ENCODE measurements around the gene MYB. TPM values are rescaled to one million over a fixed set of nuclear protein-coding genes. Genes with fewer than 3 reads are reported as not detected.
"Not testable (repeated sequence)": the region's sequence is repeated elsewhere in the genome, so short reads cannot be mapped to it uniquely, and the experiment has no call there.

Gene MYB
- total RNA-seq, 2 donors from 2014 or later = 89.6 to 91.4 TPM

DNA sequence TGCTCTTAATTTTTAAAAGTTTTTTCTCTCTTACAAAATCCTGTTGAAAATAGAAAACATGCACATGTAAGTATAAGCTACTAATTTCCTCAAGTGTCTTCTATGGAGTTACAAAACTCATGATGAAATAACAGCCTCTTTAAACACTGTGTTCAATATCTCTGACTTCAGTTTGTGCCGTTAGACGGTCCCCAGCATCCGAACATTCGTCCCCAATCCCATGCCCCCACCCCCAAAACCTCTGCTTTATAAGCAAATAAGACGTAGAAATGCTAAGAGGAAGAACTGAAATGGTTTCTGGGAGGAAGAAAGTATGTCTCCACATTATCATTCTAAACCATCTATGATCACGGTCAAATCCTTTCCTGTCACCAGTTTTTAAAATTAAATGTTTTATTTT lies 31.7 kb upstream of the MYB start:
- no peak for ATAC-seq (replicated peaks in 1 of 2)

DNA sequence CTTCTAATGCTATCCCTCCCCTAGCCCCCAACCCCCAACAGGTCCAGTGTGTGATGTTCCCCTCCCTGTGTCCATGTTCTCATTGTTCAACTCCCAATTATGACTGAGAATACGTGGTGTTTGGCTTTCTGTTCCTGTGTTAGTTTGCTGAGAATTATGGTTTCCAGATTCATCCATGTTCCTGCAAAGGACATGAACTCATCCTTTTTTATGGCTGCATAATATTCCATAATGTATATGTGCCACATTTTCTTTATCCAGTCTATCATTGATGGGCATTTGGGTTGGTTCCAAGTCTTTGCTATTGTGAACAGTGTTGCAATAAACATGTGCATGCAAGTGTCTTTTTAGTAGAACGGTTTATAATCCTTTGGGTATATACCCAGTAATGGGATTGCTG lies 30.6 kb upstream of the MYB start:
- DNase-seq; ATAC-seq (replicated peaks in 1 of 2); H3K4me3 Mint-ChIP-seq; H3K27ac Mint-ChIP-seq; H3K27me3 Mint-ChIP-seq (ENCODE audit: low read depth); H3K9me3 Mint-ChIP-seq: not testable (repeated sequence)
- Mint-ChIP-seq H3K36me3 (ENCODE audit: insufficient read depth in 2 of 2) (peaks cover 8 to 23% of the 10 kb centered on the region in 2 donors), H3K4me1 (ENCODE audit: low read depth) (peaks cover 42% of the 10 kb centered on the region)

More for the DNA sequence above, 31.7 kb upstream of the MYB start:
- H3K36me3 Mint-ChIP-seq (ENCODE audit: insufficient read depth in 2 of 2) = peaks cover 6 to 18% of the 10 kb centered on the region in 2 donors
- DNase-seq = no peak
- no peaks in the 10 kb centered on the region for H3K27me3 Mint-ChIP-seq (ENCODE audit: low read depth)
- H3K9me3 Mint-ChIP-seq = no peaks in the 10 kb centered on the region
- H3K4me3 Mint-ChIP-seq = peak overlapping the region in 1 of 2 donors; percentile 10
- peaks cover 53% of the 10 kb centered on the region for H3K4me1 Mint-ChIP-seq (ENCODE audit: low read depth)
- peak overlapping the region; percentile 14 for H3K27ac Mint-ChIP-seq

DNA sequence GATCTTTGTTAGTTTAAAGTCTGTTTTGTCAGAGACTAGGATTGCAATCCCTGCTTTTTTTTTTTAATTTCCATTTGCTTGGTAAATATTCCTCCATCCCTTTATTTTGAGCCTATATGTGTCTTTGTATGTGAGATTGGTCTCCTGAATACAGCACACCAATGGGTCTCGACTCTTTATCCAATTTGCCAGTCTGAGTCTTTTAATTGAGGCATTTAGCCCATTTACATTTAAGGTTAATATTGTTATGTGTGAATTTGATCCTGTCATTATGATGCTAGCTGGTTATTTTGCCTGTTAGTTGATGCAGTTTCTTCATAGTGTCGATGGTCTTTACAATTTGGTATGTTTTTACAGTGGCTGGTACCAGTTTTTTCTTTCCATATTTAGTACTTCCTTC lies 27.0 kb upstream of the MYB start:
- not testable (repeated sequence) for H3K9me3 Mint-ChIP-seq

DNA sequence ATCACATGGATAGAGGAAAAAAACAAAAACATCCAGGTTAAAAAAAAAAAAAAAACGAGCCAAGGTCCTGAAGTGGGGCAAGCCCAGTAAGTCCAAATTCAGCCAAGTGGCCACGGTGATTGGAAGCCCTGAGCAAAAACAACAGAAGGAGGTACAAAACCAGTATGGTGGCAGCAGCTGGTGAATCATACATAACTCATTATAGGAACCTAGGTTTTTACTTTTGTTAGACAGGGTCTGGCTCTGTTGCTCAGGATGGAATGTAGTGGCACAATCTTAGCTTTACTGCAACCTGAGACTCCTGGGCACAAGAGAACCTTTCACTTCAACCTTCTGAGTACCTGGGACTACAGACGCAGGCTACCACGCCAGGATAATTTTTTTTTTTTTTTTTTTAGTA lies 22.7 kb upstream of the MYB start:
- DNase-seq (peak; percentile 29 to 44), ATAC-seq (replicated peaks in 1 of 2) (peak; percentile 36 to 59)
- Mint-ChIP-seq H3K27ac (peak overlapping the region; percentile 57), H3K9me3 (peaks cover 0 to 1% of the 10 kb centered on the region in 2 donors), H3K36me3 (ENCODE audit: insufficient read depth in 2 of 2) (peaks cover 2 to 11% of the 10 kb centered on the region in 2 donors), H3K4me1 (ENCODE audit: low read depth) (peaks cover 66% of the 10 kb centered on the region), H3K27me3 (ENCODE audit: low read depth) (peaks cover 5% of the 10 kb centered on the region), H3K4me3 (peak overlapping the region; percentile 58 to 59)

More for the DNA sequence above, 27.0 kb upstream of the MYB start:
- not testable (repeated sequence) for H3K27me3 Mint-ChIP-seq (ENCODE audit: low read depth); H3K27ac Mint-ChIP-seq; ATAC-seq (replicated peaks in 1 of 2); DNase-seq; H3K4me3 Mint-ChIP-seq
- H3K4me1 Mint-ChIP-seq (ENCODE audit: low read depth) = peaks cover 31% of the 10 kb centered on the region
- peaks cover 6 to 26% of the 10 kb centered on the region in 2 donors for H3K36me3 Mint-ChIP-seq (ENCODE audit: insufficient read depth in 2 of 2)

DNA sequence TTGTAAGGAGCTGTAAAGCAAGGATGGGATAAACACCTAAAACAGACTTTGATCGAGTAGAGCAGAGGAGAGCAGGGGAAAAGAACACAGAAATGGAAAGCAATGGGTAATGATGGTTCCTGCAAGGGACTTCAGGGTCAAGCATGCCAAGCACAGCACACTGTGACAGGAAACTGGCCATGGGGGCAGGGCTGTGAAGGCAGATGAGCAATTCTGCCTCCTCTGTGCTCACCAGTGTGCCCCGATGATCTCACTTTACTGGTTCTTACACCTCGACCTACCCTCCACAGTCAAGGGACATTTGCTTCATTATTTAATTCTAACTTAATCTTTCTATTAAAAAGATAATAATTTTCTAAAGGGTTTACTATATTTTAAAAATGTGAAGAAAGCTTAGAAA lies 21.6 kb upstream of the MYB start:
- ATAC-seq (replicated peaks in 1 of 2) (peak; percentile 55 to 74), DNase-seq (peak; percentile 79 to 81)
- Mint-ChIP-seq H3K9me3 (peaks cover 0 to 1% of the 10 kb centered on the region in 2 donors), H3K36me3 (ENCODE audit: insufficient read depth in 2 of 2) (peaks cover 2 to 9% of the 10 kb centered on the region in 2 donors), H3K27ac (peak overlapping the region; percentile 57), H3K4me3 (peak overlapping the region in 1 of 2 donors; percentile 58), H3K4me1 (ENCODE audit: low read depth) (peaks cover 73% of the 10 kb centered on the region), H3K27me3 (ENCODE audit: low read depth) (peaks cover 5% of the 10 kb centered on the region)

DNA sequence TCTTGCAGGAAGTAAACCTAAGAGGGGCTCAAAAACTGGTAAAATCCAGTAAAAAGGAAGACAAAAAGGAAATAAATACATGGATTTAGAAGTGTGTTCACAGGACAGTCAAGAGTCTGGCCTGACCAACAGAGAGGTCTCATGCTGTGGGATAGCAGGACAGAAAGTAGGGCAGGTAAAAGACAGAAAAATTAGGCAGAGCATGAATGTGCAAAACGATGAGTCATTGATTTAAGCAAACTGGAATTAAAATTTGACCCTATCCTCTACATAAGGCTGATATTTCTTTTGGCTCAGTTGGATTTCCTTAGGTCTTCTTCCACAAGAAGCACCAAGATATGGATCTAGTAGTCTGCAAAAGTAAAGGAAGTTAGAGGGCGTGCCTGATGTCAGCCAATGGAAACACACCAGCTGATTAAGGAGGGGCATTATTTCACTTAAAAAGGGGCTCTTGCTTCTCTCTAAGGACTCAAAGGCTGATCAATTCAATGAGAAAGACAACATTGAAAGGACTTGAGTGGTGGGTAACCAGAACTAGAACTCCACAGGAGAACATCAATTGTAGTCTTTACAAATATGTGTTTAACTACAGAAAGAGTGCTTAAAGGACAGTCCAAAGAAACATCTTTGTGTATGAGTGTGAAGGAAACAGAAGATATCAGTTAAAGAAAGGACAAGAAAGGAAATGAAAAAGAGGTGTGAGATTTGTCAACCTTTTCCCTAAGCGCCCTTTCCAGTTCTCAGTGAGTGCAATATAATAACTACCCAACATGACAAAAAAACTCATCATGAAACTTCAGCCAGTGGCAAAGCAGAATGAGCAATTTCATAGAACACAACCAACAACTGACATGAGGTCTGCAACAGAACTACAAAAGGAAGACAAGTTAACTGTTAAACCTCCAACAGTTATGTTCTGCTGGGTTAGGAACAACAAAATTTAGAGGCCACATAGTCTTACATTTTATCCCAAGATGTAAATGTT lies 19.4 kb upstream of the MYB start:
- Mint-ChIP-seq H3K27ac (peak overlapping the region; percentile 90), H3K27me3 (ENCODE audit: low read depth) (no peaks in the 10 kb centered on the region), H3K9me3 (no peaks in the 10 kb centered on the region), H3K36me3 (ENCODE audit: insufficient read depth in 2 of 2) (peaks cover 0 to 2% of the 10 kb centered on the region in 2 donors), H3K4me3 (peak overlapping the region; percentile 38 to 66), H3K4me1 (ENCODE audit: low read depth) (peaks cover 85% of the 10 kb centered on the region)
- DNase-seq (peak; percentile 26 to 42), ATAC-seq (replicated peaks in 1 of 2) (peak; percentile 51 to 52)

DNA sequence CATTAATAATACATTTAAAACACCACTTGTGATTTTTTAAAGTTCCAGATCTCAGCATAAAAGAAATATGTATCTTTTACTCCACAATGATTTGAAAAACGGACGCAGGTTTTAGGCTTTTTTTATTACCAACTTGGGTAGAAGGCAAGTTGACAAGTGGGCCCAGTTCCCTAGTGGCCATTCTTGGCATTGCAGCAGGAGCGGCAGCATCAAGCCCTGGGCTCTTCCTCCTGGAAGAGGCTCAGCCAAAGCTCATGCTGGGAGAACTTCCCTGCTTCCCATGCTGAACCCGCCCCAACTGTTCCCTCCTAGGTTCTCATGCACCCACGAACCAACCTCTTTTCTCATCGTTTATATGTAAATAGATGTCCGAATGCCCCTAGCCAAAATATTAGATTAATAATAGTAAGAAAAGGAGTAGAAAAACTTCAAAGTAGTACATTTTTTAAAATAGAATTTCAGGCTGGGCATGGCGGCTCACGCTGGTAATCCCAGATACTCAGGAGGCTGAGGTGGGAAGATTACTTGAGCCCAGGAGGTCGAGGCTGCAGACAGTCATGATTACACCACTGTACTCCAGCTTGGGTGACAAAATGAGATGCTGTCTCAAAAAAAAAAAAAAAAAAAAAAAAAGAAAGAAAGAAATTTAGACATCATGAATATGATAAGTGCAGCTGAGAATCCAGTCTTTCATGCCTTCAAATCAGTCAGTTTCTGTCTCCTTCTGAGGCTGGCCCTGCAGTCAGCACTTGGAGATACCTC lies 18.2 kb upstream of the MYB start:
- Mint-ChIP-seq H3K36me3 (ENCODE audit: insufficient read depth in 2 of 2) (no peaks in the 10 kb centered on the region), H3K27ac (peak overlapping the region; percentile 46), H3K9me3 (no peaks in the 10 kb centered on the region), H3K27me3 (ENCODE audit: low read depth) (no peaks in the 10 kb centered on the region), H3K4me1 (ENCODE audit: low read depth) (peaks cover 77% of the 10 kb centered on the region), H3K4me3 (peak overlapping the region; percentile 38 to 66)
- ATAC-seq (replicated peaks in 1 of 2) (no peak), DNase-seq (peak; percentile 49 to 69)

DNA sequence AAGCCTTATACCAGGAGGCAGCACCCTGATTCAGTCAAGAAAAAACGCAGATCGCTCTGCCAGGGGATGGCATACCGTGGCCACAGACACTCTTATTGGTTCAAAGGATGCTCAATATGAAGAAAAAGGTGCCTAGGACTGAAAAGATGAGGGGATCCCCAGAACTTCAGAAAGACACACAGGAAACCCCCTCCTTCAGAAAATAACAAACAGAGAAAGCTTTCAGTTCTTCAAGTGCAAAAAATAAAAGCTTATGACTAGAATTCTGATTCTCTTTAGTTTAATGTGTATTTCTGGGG lies 17.7 kb upstream of the MYB start:
- Mint-ChIP-seq H3K36me3 (ENCODE audit: insufficient read depth in 2 of 2) (no peaks in the 10 kb centered on the region), H3K4me3 (peak overlapping the region; percentile 38 to 66), H3K27me3 (ENCODE audit: low read depth) (no peaks in the 10 kb centered on the region), H3K4me1 (ENCODE audit: low read depth) (peaks cover 72% of the 10 kb centered on the region), H3K27ac (peak overlapping the region; percentile 44), H3K9me3 (no peaks in the 10 kb centered on the region)
- ATAC-seq (replicated peaks in 1 of 2) (peak; percentile 83 to 92), DNase-seq (peak; percentile 81 to 85)

DNA sequence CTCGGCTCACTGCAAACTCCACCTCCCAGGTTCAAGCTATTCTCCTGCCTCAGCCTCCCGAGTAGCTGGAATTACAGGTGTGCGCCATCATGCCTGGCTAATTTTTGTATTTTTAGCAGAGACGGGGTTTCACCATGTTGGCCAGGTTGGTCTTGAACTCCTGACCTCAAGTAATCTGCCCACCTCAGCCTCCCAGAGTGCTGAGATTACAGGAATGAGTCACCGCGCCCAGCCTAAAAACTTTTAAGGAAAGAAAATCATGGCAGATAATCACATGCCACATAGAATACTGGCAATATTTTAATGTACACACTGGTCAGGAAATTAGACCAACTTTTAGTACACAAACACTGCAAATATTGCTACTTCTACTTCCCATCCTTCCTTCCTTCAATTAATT lies 16.7 kb upstream of the MYB start:
- DNase-seq; H3K27me3 Mint-ChIP-seq (ENCODE audit: low read depth); H3K36me3 Mint-ChIP-seq (ENCODE audit: insufficient read depth in 2 of 2); ATAC-seq (replicated peaks in 1 of 2); H3K9me3 Mint-ChIP-seq; H3K27ac Mint-ChIP-seq: not testable (repeated sequence)
- Mint-ChIP-seq H3K4me3 (peak overlapping the region; percentile 34 to 38), H3K4me1 (ENCODE audit: low read depth) (peaks cover 64% of the 10 kb centered on the region)

DNA sequence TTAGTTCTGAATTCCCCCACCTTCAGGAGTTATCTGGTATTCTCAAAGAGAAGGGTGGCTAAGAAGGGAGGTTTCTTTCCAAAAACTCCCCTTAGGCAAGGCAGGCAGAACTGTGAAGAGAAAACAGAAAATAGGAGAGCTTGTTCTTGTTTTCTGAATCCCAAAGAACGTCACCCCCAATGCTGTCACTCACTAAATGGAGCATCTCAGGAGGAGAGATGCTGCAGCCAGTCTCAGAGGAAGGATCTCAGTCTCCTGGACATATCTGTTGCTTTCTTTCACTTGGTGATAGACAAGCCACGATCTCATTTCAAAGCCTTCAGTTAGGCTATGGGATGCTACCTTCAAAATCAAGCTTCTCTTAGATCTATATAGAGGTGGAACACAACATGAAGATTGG lies 16.1 kb upstream of the MYB start:
- ATAC-seq (replicated peaks in 1 of 2) = no peak
- Mint-ChIP-seq H3K4me3 (peak overlapping the region; percentile 24 to 61), H3K27me3 (ENCODE audit: low read depth) (no peaks in the 10 kb centered on the region)

DNA sequence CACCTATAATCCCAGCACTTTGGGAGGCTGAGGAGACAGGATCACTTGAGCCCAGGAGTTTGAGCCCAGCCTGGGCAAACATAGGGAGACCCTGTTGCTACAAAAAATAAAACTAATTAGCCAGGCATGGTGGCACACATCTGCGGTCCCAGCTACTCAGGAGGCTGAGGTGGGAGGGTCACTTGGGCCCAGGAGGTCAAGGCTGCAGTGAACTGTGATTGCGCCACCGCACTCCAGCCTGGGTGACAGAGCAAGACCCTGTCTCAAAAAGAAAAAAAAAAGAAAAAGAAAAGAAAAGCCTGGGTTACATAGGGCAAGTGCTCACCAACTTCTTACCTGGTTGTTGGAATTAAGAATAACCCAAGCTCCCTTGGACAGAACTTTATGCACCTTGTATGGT lies 14.6 kb upstream of the MYB start:
- Mint-ChIP-seq H3K27me3 (ENCODE audit: low read depth) (no peaks in the 10 kb centered on the region), H3K9me3 (no peaks in the 10 kb centered on the region), H3K36me3 (ENCODE audit: insufficient read depth in 2 of 2) (peaks cover 0 to 1% of the 10 kb centered on the region in 2 donors), H3K4me3 (peak overlapping the region in 1 of 2 donors; percentile 8), H3K4me1 (ENCODE audit: low read depth) (peaks cover 66% of the 10 kb centered on the region), H3K27ac (no peak overlapping the region)
- ATAC-seq (replicated peaks in 1 of 2) (no peak), DNase-seq (no peak)

More for the DNA sequence above, 16.1 kb upstream of the MYB start:
- Mint-ChIP-seq H3K36me3 (ENCODE audit: insufficient read depth in 2 of 2) (no peaks in the 10 kb centered on the region), H3K27ac (no peak overlapping the region), H3K9me3 (no peaks in the 10 kb centered on the region), H3K4me1 (ENCODE audit: low read depth) (peaks cover 66% of the 10 kb centered on the region)
- DNase-seq = no peak

DNA sequence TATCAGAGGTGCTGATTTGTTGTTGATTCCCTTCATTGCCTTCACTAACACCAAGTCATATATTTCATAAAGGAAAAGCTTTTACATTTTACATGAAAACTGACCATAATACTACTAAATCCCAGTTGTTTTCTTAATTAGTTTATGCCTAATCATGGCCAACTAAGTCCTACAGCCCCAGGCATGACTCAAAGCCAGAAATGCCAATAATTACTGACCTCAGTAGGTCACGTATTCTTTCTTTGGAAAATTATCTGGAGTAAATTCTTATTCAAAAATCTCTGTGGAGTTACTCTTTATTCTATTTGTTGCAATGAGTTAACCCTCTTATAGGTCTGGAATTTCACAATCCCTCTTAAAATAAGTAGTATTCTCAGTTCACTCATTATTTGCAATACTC lies 13.5 kb upstream of the MYB start:
- DNase-seq (no peak), ATAC-seq (replicated peaks in 1 of 2) (no peak)
- Mint-ChIP-seq H3K27ac (no peak overlapping the region), H3K4me3 (no peak overlapping the region), H3K9me3 (no peaks in the 10 kb centered on the region), H3K27me3 (ENCODE audit: low read depth) (no peaks in the 10 kb centered on the region), H3K4me1 (ENCODE audit: low read depth) (peaks cover 55% of the 10 kb centered on the region), H3K36me3 (ENCODE audit: insufficient read depth in 2 of 2) (peaks cover 0 to 1% of the 10 kb centered on the region in 2 donors)

DNA sequence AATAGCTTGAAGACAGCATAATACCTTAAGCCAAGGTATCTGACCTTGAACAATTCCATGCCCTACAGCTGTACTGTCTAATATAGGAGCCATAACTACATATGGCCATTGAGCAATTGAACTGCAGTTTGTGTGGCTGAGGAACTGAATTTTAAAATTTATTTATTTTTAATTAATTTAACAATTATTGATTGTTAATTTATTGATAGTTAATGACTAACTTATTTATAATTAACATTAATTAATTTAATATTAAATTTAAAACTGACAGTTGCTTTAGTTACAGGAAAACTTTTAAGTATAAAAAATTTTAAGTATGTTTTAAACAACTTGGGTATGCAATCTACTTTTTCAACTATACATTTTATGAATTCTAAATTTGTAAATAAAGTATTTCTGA lies 12.3 kb upstream of the MYB start:
- DNase-seq = no peak
- no peak overlapping the region for H3K27ac Mint-ChIP-seq
- no peak overlapping the region for H3K4me3 Mint-ChIP-seq
- H3K9me3 Mint-ChIP-seq = no peaks in the 10 kb centered on the region
- H3K27me3 Mint-ChIP-seq (ENCODE audit: low read depth) = no peaks in the 10 kb centered on the region
- peaks cover 0 to 1% of the 10 kb centered on the region in 2 donors for H3K36me3 Mint-ChIP-seq (ENCODE audit: insufficient read depth in 2 of 2)
- H3K4me1 Mint-ChIP-seq (ENCODE audit: low read depth) = peaks cover 52% of the 10 kb centered on the region
- no peak for ATAC-seq (replicated peaks in 1 of 2)

Measured in activated T-cell treated with anti-CD3 and anti-CD28 coated beads, Interleukin-2, amount 50 U/mL, for 72 hours (primary cell).